ENCODE measurements around the gene TPRG1. TPM values are rescaled to one million over a fixed set of nuclear protein-coding genes. Genes with fewer than 3 reads are reported as not detected.
"Not testable (repeated sequence)": the region's sequence is repeated elsewhere in the genome, so short reads cannot be mapped to it uniquely, and the experiment has no call there.

The TPRG1 gene
- total RNA-seq, 1 experiment from 2014 or later: 0.35 TPM

- Histone ChIP-seq H3K4me3 (ENCODE audit: insufficient read depth, low read depth, low read length) (no peak overlapping the region), H3K36me3 (replicated peaks; ENCODE audit: control insufficient read depth, insufficient read depth, low read length) (no peaks in the 10 kb centered on the region), H3K27me3 (ENCODE audit: control insufficient read depth, insufficient read depth, low read length) (no peaks in the 10 kb centered on the region)
- DNase-seq: no peak
Observed at GRCh38 chr3:189317911-189318310, 146.1 kb downstream of the TPRG1 start.

- Histone ChIP-seq H3K27me3 (ENCODE audit: control insufficient read depth, insufficient read depth, low read length) (no peaks in the 10 kb centered on the region), H3K36me3 (replicated peaks; ENCODE audit: control insufficient read depth, insufficient read depth, low read length) (no peaks in the 10 kb centered on the region)
- DNase-seq: no peak
Observed at GRCh38 chr3:189320511-189320910, 148.7 kb downstream of the TPRG1 start.

GRCh38 chr3:189322339-189322738 lies 150.6 kb downstream of the TPRG1 start:
- H3K4me3 ChIP-seq (ENCODE audit: insufficient read depth, low read depth, low read length): no peak overlapping the region

More at GRCh38 chr3:189320511-189320910, 148.7 kb downstream of the TPRG1 start:
- no peak overlapping the region for H3K4me3 ChIP-seq (ENCODE audit: insufficient read depth, low read depth, low read length)

GRCh38 chr3:189324538-189325138 lies 152.9 kb downstream of the TPRG1 start:
- no peak for DNase-seq
- no peaks in the 10 kb centered on the region for H3K27me3 ChIP-seq (ENCODE audit: control insufficient read depth, insufficient read depth, low read length)

More at GRCh38 chr3:189322339-189322738, 150.6 kb downstream of the TPRG1 start:
- no peak for DNase-seq
- Histone ChIP-seq H3K36me3 (replicated peaks; ENCODE audit: control insufficient read depth, insufficient read depth, low read length) (no peaks in the 10 kb centered on the region), H3K27me3 (ENCODE audit: control insufficient read depth, insufficient read depth, low read length) (no peaks in the 10 kb centered on the region)

GRCh38 chr3:189325454-189325853 lies 153.7 kb downstream of the TPRG1 start:
- H3K27me3 ChIP-seq (ENCODE audit: control insufficient read depth, insufficient read depth, low read length): no peaks in the 10 kb centered on the region
- no peaks in the 10 kb centered on the region for H3K36me3 ChIP-seq (replicated peaks; ENCODE audit: control insufficient read depth, insufficient read depth, low read length)
- DNase-seq: no peak
- no peak overlapping the region for H3K4me3 ChIP-seq (ENCODE audit: insufficient read depth, low read depth, low read length)

More at GRCh38 chr3:189324538-189325138, 152.9 kb downstream of the TPRG1 start:
- Histone ChIP-seq H3K36me3 (replicated peaks; ENCODE audit: control insufficient read depth, insufficient read depth, low read length) (no peaks in the 10 kb centered on the region), H3K4me3 (ENCODE audit: insufficient read depth, low read depth, low read length) (no peak overlapping the region)

- not testable (repeated sequence) for H3K4me3 ChIP-seq (ENCODE audit: insufficient read depth, low read depth, low read length); H3K36me3 ChIP-seq (replicated peaks; ENCODE audit: control insufficient read depth, insufficient read depth, low read length); H3K27me3 ChIP-seq (ENCODE audit: control insufficient read depth, insufficient read depth, low read length); DNase-seq
Observed at GRCh38 chr3:189329630-189330029, 157.9 kb downstream of the TPRG1 start.

GRCh38 chr3:189330066-189330465 lies 158.3 kb downstream of the TPRG1 start:
- no peaks in the 10 kb centered on the region for H3K27me3 ChIP-seq (ENCODE audit: control insufficient read depth, insufficient read depth, low read length)
- no peaks in the 10 kb centered on the region for H3K36me3 ChIP-seq (replicated peaks; ENCODE audit: control insufficient read depth, insufficient read depth, low read length)
- no peak overlapping the region for H3K4me3 ChIP-seq (ENCODE audit: insufficient read depth, low read depth, low read length)
- DNase-seq: no peak

- no peaks in the 10 kb centered on the region for H3K27me3 ChIP-seq (ENCODE audit: control insufficient read depth, insufficient read depth, low read length)
- H3K36me3 ChIP-seq (replicated peaks; ENCODE audit: control insufficient read depth, insufficient read depth, low read length): no peaks in the 10 kb centered on the region
- no peak for DNase-seq
- H3K4me3 ChIP-seq (ENCODE audit: insufficient read depth, low read depth, low read length): no peak overlapping the region
Observed at GRCh38 chr3:189331002-189331418, 159.2 kb downstream of the TPRG1 start.

- Histone ChIP-seq H3K36me3 (replicated peaks; ENCODE audit: control insufficient read depth, insufficient read depth, low read length) (no peaks in the 10 kb centered on the region), H3K4me3 (ENCODE audit: insufficient read depth, low read depth, low read length) (no peak overlapping the region), H3K27me3 (ENCODE audit: control insufficient read depth, insufficient read depth, low read length) (no peaks in the 10 kb centered on the region)
- no peak for DNase-seq
Observed at GRCh38 chr3:189334064-189334920, 162.5 kb downstream of the TPRG1 start.

- Histone ChIP-seq H3K36me3 (replicated peaks; ENCODE audit: control insufficient read depth, insufficient read depth, low read length) (no peaks in the 10 kb centered on the region), H3K27me3 (ENCODE audit: control insufficient read depth, insufficient read depth, low read length) (no peaks in the 10 kb centered on the region), H3K4me3 (ENCODE audit: insufficient read depth, low read depth, low read length) (no peak overlapping the region)
- no peak for DNase-seq
Observed at GRCh38 chr3:189337673-189338091, 165.9 kb downstream of the TPRG1 start.

GRCh38 chr3:189338366-189338765 lies 166.6 kb downstream of the TPRG1 start:
- Histone ChIP-seq H3K27me3 (ENCODE audit: control insufficient read depth, insufficient read depth, low read length) (no peaks in the 10 kb centered on the region; the same call in 1 of the 2 replicates), H3K36me3 (replicated peaks; ENCODE audit: control insufficient read depth, insufficient read depth, low read length) (no peaks in the 10 kb centered on the region), H3K4me3 (ENCODE audit: insufficient read depth, low read depth, low read length) (no peak overlapping the region)
- DNase-seq: no peak

- H3K4me3 ChIP-seq (ENCODE audit: insufficient read depth, low read depth, low read length): no peak overlapping the region
- H3K36me3 ChIP-seq (replicated peaks; ENCODE audit: control insufficient read depth, insufficient read depth, low read length): no peaks in the 10 kb centered on the region
- DNase-seq: no peak
- no peaks in the 10 kb centered on the region; the same call in 1 of the 2 replicates for H3K27me3 ChIP-seq (ENCODE audit: control insufficient read depth, insufficient read depth, low read length)
Observed at GRCh38 chr3:189339996-189340395, 168.2 kb downstream of the TPRG1 start.

- H3K4me3 ChIP-seq (ENCODE audit: insufficient read depth, low read depth, low read length): no peak overlapping the region
- DNase-seq: peak; percentile 5
- H3K36me3 ChIP-seq (replicated peaks; ENCODE audit: control insufficient read depth, insufficient read depth, low read length): no peaks in the 10 kb centered on the region
- H3K27me3 ChIP-seq (ENCODE audit: control insufficient read depth, insufficient read depth, low read length): no peaks in the 10 kb centered on the region; the same call in 1 of the 2 replicates
Observed at GRCh38 chr3:189340680-189341460, 169.1 kb downstream of the TPRG1 start.

GRCh38 chr3:189342811-189343210 lies 171.0 kb downstream of the TPRG1 start:
- Histone ChIP-seq H3K27me3 (ENCODE audit: control insufficient read depth, insufficient read depth, low read length) (no peaks in the 10 kb centered on the region; the same call in 1 of the 2 replicates), H3K36me3 (replicated peaks; ENCODE audit: control insufficient read depth, insufficient read depth, low read length) (no peaks in the 10 kb centered on the region), H3K4me3 (ENCODE audit: insufficient read depth, low read depth, low read length) (no peak overlapping the region)
- no peak for DNase-seq

All from H7 (cell line).